CD4-positive, alpha-beta T cell treated with Interleukin-15 for 4 hours (primary cell): Measurements from ENCODE around the gene APIP.

Experiments used
- DNase-seq: peaks from one replicate; pipeline ENCODE4 v3.0.0-alpha.2; 2020; ENCODE audit warnings: low spot score

APIP gene

DNA sequence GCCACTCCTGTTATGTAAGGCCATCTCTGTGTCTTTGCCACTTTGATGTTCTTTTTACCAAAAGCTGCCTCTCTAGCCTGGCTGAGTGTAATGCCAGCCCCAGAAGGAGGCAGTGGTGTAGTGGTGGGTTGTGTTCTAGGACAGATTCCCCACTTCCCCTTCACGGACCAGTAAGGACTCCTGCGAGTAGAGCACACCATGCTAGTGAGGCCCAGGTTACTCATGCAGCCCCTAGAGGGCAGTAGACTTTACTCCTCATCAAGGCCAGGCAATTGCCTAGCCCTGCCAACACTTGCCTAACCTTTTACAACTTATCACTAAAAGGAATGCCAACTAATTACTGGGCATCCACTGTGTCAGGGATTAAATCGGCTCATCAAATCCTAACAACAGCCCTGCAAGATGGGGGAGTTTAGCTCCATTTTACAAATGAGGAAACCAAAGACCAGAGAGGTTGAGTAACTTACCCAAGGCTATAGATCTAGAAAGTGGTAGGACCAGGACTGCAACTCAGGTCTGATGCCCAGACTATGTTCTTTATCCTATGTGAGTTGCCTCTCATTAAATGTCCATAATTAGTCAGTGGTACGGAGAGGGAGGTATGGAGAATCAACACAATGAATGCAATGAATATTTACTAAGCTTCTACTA is 75.3 kb downstream of the APIP start:
- DNase-seq, result peak; percentile 21

DNA sequence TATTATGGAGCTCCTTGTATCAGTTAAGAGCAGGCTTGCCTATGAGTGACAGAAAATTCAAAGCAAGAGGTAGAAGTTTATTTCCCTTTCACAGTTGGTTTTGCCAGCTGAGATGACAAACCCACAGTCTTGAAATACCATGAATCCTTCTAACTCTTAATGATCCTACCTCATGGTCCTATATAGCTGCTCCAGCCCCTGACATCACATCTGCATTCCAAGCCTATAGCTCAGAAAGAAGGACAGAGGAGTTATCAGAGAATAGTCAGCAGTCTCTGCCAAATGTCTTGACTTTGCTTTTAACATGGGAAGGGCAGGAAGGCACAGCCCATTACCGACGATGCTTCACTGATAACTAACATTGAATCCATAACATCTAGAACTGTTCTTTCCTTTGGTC is 76.2 kb downstream of the APIP start:
- no peak for DNase-seq

DNA sequence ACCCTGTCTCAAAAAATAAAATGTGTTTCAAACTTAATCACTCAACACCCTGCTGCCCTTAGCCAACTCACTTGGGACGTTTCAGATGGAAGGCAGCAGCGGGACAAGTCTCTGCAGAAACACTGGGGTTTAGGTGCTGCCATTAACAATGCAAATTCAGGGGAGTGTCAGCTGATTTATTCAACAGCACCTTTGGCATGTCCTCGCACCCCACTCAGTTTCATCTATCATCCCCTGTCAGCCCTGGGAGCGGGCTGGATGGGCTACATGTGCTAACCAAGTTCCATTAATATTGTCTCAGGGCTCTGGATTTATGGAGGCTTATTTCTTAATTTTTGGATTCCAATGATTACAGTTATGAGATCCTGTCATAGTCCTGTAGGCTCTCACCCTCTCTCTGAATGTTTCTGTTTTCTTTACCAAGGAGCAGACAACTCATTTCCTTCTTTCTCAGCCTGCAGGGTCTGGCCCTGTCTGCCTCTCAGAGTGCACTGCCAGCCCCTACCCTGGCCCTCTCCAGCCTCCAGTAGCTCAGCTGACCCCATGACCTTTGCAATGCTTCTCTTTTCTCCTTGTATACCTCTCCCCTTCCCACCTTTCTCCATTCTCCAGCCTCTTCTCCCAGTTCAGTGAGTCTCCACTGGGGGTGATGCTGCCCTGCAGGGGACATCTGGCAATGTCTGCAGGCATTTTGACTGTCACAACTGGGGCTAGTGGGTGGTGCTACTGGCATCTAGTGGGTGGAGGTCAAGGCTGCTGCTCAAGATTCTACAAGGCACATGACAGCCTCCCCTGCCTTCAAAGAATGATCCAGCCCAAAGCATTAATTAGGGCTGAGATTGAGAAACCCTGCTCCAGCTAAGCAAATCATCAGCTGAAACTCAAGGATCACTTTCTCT is 79.0 kb downstream of the APIP start:
- no peak for DNase-seq

DNA sequence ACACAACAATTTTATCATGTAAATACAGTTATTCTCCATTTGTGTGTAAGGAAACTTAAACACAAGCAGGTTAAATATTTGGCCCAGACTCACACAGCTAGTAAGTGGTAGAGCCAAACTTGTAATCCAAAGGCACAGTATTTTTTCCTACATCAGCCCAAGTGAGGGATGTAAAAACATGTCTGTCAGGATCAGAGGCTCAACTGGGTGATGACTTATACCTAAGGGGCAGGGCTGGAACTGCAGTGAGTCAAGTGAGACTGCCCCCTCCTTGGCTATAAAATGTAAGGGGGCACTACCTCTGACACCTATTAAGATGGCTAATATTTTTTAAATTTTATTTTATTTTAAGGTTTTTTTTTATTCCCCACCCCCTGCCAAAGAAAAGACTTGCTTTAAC is 82.6 kb downstream of the APIP start:
- DNase-seq, result no peak
